Stimulated activated CD8-positive, alpha-beta memory T cell treated with anti-CD3 and anti-CD28 coated beads, Interleukin-7, amount 100 ng/mL, for 24 hours (primary cell): ENCODE results near the gene A2M.

ENCODE experiments used
- DNase-seq: peaks from one replicate; pipeline ENCODE4 v3.0.0-alpha.2; 2020; ENCODE audit warnings: low read depth

The A2M gene

DNA sequence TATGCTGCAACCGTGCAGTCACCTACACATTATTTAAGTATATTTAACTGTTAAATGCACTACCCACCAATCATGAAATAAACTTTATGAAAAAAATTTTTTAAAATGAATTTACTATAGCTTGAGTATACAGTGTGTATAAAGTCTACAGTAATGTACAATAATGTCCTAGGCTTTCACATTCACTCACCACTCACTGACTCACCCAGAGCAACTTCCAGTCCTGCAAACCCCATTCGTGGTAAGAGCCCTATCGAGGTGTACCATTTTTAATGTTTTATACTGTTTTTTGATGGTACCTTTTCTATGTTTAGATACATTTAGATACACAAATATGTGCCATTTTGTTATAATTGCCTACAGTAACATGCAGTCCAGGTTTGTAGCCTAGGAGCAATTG is 78.3 kb downstream of the A2M start:
- DNase-seq: no peak

DNA sequence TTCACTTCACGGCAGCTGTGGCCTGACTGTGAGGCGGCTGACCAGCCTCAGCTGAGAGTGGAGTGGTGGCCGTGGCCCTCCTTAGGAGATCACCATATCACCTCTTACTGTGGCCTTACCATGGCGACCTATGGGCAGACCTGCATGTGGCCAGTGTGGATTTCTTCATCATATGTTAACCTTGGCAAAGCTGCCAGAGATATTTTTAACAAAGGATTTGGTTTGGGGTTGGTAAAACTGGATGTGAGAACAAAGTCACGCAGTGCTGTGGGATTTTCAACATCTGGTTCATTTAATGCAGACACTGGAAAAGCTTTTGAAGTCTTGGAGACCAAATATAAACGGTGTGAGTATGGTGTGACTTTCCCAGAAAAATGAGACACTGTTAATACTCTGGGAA is 79.5 kb downstream of the A2M start:
- no peak for DNase-seq

- no peak for DNase-seq
Measured at GRCh38 chr12:9034095-9034494, 81.6 kb downstream of the A2M start.

DNA sequence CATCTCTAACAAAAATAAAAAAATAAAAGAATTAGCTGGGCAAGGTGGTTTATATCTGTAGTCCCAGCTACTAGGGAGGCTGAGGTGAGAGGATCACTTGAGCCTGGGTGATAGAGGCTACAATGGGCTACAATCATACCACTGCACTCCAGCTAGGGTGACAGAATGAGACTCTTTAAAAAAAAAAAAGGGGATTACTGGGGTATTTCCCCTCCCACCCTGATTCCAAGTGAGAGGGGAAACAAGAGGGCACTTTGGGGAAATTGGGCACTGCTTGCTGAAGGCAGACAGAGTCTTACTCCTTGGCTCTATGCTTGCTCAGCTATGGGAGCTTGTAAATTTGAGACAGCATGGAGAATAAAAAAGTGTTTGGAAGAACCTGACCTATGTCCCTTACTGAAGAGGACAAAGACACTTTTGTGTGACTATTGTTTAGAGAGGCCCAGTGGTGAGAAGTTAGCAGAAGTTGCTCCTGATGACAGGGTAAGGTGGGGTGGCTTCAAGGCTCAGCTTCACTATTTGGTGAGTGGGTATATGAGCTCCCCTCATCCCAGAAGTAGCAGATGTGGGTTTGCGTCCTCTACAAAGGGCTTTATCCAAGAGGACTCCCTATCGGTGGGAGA is 82.3 kb downstream of the A2M start:
- DNase-seq: no peak

DNA sequence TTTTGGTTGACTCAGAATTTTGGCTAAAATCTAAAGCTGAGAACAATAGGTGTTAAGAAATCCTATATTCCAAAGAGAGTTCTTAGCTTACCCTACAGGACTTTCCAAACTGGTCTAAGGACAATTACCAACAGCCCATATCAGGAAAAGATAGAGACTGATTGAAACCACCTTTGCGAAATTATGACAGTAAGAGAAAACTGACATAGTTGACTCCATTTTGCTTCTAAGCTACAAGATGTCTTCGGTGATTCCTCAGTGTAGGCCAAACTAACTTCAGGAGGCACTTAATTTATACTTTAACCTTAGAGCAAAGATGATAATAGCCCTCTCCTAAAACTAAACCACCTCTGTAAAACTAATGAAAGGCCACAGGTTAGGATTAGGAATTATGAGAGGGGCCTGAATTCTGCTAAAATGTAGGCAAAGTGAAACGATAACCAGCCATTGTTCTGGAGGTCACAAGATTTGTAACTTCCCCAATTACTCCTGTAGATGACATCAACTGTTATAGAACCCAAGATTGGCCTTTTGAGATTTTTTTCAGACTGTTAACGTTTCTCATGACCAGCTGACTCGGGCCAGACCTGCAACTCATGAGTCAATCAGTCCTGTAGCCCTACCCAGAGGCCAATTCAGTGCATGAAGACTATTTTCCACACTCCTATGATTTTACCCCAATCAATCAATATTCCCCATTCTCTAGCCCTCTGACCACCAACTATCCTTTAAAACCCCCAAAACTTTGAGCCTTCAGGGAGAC is 83.3 kb downstream of the A2M start:
- DNase-seq: no peak

DNA sequence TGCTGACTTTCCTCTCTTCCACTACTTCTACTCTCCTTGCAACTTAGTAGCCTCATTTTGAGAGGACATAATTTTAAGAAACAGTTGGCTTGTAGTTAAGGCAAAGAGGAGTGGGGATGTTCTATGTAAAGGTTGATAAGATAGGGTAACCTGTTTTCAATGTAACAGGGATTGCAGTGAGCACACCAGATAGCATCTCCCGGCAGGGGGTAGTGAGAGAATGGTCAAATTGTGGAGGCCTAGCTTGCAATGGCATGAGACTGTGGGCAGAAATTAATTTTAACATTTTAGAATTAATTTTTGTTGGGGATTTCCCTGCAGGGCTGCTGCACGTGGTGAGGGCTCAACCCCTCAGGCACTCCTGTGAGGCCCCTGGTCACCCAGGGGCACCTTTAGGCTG is 84.9 kb downstream of the A2M start:
- DNase-seq: no peak

- DNase-seq: no peak
Measured at GRCh38 chr12:9027161-9028059, 88.3 kb downstream of the A2M start.

- no peak for DNase-seq
Measured at GRCh38 chr12:9024512-9024911, 91.2 kb downstream of the A2M start.

- DNase-seq: no peak
Measured at GRCh38 chr12:9022592-9022991, 93.1 kb downstream of the A2M start.
